D721Med (cell line): Measurements from ENCODE around the gene KLK12.

Source experiments
- DNase-seq: peaks from one replicate; pipeline ENCODE4 v3.0.0; 2011; ENCODE audit warnings: low spot score; ENCODE audit not compliant: insufficient read length
- FAIRE-seq: peaks from 2 replicates; lab custom pipeline; 2011; peaks lifted over from hg19 to GRCh38; lab: Jason Lieb, UNC
- TF ChIP-seq, protein P1 (sequence below): IDR thresholded peaks from 2 replicates; pipeline ENCODE4 v1.5.1; 2012; ENCODE audit warnings: mild to moderate bottlenecking, control low read depth; ENCODE audit not compliant: insufficient read depth; ENCODE audit errors: missing control alignments

Gene KLK12

GRCh38 chr19:51034704-51035103, at the start of gene KLK12:
KLK12 (minus strand) TSS chr19:51035002; CDS start chr19:51034621, 381 bp downstream.
- no peak for FAIRE-seq
- DNase-seq = no peak
- TF ChIP-seq, protein P1, sequence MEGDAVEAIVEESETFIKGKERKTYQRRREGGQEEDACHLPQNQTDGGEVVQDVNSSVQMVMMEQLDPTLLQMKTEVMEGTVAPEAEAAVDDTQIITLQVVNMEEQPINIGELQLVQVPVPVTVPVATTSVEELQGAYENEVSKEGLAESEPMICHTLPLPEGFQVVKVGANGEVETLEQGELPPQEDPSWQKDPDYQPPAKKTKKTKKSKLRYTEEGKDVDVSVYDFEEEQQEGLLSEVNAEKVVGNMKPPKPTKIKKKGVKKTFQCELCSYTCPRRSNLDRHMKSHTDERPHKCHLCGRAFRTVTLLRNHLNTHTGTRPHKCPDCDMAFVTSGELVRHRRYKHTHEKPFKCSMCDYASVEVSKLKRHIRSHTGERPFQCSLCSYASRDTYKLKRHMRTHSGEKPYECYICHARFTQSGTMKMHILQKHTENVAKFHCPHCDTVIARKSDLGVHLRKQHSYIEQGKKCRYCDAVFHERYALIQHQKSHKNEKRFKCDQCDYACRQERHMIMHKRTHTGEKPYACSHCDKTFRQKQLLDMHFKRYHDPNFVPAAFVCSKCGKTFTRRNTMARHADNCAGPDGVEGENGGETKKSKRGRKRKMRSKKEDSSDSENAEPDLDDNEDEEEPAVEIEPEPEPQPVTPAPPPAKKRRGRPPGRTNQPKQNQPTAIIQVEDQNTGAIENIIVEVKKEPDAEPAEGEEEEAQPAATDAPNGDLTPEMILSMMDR = no peak

DNA sequence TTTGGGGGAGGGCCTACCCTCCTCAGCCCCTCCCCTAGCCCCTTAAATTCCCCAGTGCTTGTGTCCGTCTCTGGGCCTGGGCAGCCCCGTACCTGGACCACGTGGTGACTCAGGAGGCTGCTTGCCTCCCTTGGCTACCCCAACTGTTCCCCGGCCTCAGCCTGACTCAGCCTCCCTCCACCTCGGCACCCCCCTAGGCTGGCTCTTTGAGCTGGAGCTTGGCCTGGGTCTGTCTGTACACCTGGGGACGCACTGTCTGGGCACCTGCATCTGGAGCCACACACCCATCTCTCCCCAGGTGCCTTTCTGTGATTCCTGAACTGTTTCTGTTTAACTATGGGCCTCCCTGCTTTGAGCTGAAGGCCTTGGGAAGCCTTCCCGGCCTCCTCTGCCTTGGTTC, 49.7 kb upstream of the KLK12 start:
- DNase-seq (no peak), FAIRE-seq (no peak)
- TF ChIP-seq, protein P1 = no peak

DNA sequence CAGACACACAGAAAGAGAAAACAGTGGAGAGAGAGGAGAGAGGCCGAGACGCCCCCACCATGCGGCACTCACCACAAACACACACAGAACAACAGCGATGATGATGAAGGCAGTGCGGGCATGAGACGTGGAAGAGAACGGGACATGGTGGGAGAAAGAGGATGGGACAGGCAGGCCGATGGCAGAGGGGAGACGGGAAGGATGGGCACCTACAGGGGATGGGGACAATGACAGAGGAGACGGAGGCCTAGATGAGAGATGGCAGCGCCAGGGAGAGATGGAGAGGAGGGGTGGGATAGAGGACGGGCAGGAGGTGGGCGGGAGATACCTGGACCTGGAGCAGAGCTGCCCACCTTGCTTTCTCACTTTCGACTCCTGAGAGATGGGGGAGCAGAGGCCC, 49.0 kb upstream of the KLK12 start:
- DNase-seq (no peak), FAIRE-seq (no peak)
- TF ChIP-seq, protein P1 = no peak

- no peak for FAIRE-seq
- DNase-seq = no peak
- TF ChIP-seq, protein P1 = no peak
Measured at GRCh38 chr19:51083181-51083580, 48.4 kb upstream of the KLK12 start.

DNA sequence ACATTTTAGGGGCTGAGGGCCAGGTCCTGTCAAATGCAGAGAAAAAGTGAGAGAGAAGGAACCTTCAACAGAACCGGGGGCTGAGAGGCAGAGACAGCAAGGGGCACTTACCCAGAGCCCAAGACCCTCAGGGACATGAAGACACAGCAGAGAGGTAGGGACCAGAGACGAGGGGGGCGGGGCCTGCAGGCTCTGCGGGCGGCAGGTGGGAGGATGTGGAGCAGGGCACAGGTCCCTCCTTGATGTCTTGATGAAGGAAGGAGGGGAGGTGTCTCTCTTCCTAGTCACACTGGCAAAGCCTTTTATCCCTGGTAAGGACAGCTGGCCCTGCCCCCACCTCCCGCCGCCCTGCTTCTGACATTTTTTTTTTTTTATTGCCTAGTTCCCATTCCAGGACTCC, 47.8 kb upstream of the KLK12 start, which contains the start of gene KLK14:
KLK14 (minus strand) TSS at position 277 of the 400 bp plus-strand sequence; CDS start at position 4, 273 bp downstream.
- DNase-seq (no peak), FAIRE-seq (no peak)
- TF ChIP-seq, protein P1 = no peak

GRCh38 chr19:51081476-51081875, 46.7 kb upstream of the KLK12 start:
- TF ChIP-seq, protein P1 = no peak
- FAIRE-seq (no peak), DNase-seq (no peak)

DNA sequence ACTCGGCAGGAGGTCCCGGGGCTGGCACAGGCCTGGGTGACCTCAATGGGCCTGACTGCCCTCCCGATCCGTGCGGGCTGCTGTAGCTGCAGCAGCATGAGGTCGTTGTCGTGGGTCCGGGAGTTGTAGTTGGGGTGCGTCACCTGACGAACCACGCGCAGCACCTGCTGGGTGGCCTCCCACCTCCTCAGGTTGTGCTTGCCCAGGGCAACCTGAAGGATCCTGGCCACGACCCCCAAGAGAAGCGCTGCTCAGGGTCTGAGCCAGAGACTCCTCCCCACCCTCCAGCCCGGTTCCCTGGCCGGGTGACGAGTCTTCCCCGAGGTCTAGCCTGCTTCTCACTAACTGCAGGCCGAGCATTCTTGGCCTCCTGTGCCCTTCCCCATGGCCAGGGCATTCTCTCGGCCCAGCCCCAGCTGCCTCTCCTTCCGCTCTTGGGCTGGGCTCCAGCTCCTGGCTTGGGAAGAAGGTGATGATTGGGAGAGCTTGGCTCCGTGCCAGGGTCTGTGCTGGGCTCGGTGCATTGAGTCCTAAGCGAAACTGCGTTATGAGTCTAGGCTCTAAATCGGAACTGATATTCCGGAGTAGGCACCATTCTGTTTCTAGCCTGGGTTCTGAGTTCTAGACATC, 44.8 kb upstream of the KLK12 start:
- no peak for DNase-seq
- TF ChIP-seq, protein P1 = no peak
- no peak for FAIRE-seq
